Measurements from ENCODE around the gene CDH13. TPM values are rescaled to one million over a fixed set of nuclear protein-coding genes. Genes with fewer than 3 reads are reported as not detected.

CDH13 gene
- total and polyA plus RNA-seq, 2 donors (not counting 3 experiments of a cell fraction or from before 2014, with no cell fraction given), result 96.6 to 124 TPM

DNA sequence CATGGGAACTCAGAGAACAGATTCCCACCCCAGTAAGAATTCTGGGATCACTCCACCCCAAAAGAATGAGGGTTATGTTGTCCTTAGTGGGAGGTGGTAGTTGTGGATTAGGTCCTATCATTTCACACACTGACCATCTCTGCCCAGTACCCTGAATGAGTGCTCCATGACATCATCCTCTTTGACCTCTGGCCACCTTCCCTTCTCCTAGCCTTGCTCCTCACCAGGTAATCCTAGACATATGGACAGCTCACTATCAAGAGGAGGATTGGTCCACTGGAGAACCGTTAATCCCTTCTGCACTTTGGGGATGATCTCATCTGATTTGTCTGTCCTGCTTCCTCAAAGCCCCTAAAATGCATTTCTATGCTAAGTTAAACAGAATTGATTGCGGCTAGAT lies 642.8 kb downstream of the CDH13 start:
- no peaks in the 10 kb centered on the region for H3K4me1 ChIP-seq (ENCODE audit: control insufficient read depth, extremely low read depth, insufficient read depth, low read length)
- FAIRE-seq (no peak), DNase-seq (ENCODE audit: low read depth, low spot score) (no peak)
- H3K9me1 ChIP-seq (replicated peaks; ENCODE audit: control insufficient read depth, extremely low read depth, insufficient read depth, low read length), result no peaks in the 10 kb centered on the region
- H3K27ac ChIP-seq (ENCODE audit: insufficient read depth, low read depth, low read length), result no peak overlapping the region
- ChIA-PET POLR2A (no interaction called here), CTCF (no interaction called here)
- TF ChIP-seq POLR2AphosphoS5 (IDR thresholded peaks at IDR 0.05; ENCODE audit: insufficient read depth, low read depth, low read length) (no peak), FOS (IDR thresholded peaks at IDR 0.05; ENCODE audit: borderline replicate concordance, insufficient read depth, low read length) (no peak), POLR2A (IDR thresholded peaks at IDR 0.05; ENCODE audit: low read depth, low read length) (no peak), EZH2 (IDR thresholded peaks at IDR 0.05; ENCODE audit: borderline replicate concordance, low read depth, low read length, severe bottlenecking) (no peak), GATA2 (IDR thresholded peaks at IDR 0.05; ENCODE audit: insufficient read depth, insufficient read length, low read depth, low read length) (no peak), JUN (IDR thresholded peaks at IDR 0.05; ENCODE audit: borderline replicate concordance, insufficient read depth, insufficient read length, low read depth) (no peak), MYC (IDR thresholded peaks at IDR 0.05; ENCODE audit: low read depth, low read length) (no peak)
- TF ChIP-seq, protein P1, sequence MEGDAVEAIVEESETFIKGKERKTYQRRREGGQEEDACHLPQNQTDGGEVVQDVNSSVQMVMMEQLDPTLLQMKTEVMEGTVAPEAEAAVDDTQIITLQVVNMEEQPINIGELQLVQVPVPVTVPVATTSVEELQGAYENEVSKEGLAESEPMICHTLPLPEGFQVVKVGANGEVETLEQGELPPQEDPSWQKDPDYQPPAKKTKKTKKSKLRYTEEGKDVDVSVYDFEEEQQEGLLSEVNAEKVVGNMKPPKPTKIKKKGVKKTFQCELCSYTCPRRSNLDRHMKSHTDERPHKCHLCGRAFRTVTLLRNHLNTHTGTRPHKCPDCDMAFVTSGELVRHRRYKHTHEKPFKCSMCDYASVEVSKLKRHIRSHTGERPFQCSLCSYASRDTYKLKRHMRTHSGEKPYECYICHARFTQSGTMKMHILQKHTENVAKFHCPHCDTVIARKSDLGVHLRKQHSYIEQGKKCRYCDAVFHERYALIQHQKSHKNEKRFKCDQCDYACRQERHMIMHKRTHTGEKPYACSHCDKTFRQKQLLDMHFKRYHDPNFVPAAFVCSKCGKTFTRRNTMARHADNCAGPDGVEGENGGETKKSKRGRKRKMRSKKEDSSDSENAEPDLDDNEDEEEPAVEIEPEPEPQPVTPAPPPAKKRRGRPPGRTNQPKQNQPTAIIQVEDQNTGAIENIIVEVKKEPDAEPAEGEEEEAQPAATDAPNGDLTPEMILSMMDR (IDR thresholded peaks at IDR 0.05; ENCODE audit: extremely low read depth in 1 of 2, insufficient read depth in 1 of 2, low read depth in 1 of 2, low read length in 2 of 2), result no peak
- TF ChIP-seq, protein P2, sequence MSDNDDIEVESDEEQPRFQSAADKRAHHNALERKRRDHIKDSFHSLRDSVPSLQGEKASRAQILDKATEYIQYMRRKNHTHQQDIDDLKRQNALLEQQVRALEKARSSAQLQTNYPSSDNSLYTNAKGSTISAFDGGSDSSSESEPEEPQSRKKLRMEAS (IDR thresholded peaks at IDR 0.05; ENCODE audit: insufficient read depth, insufficient read length), result no peak
- H3K79me2 ChIP-seq (ENCODE audit: control insufficient read depth, insufficient read depth, low read length), result no peaks in the 10 kb centered on the region
- no peak overlapping the region for H3K4me3 ChIP-seq (replicated peaks in 1 of 3; ENCODE audit: insufficient read depth in 1 of 3, low read depth in 1 of 3, low read length in 3 of 3)
- no peaks in the 10 kb centered on the region for H4K20me1 ChIP-seq (replicated peaks; ENCODE audit: control insufficient read depth, extremely low read depth, insufficient read depth, low read length)
- H3K9ac ChIP-seq (replicated peaks; ENCODE audit: extremely low read depth, insufficient read depth, low read length), result no peak overlapping the region
- dilution Hi-C loops (cut with MboI; ENCODE audit: extremely low pct_ligation_motif_present, low sequenced_read_pairs) (no loop called here), intact Hi-C loops (cut with micrococcal nuclease) (no loop called here)
- H3K27me3 ChIP-seq (ENCODE audit: control insufficient read depth in 2 of 2, insufficient read depth in 2 of 2, low read length in 2 of 2), result no peaks in the 10 kb centered on the region
- no peaks in the 10 kb centered on the region for H3K36me3 ChIP-seq (ENCODE audit: control insufficient read depth in 2 of 2, extremely low read depth in 1 of 2, insufficient read depth in 2 of 2, low read length in 2 of 2)
- H2AFZ ChIP-seq (ENCODE audit: low read depth, low read length), result no peak overlapping the region
- no TSS peak for BruUV-seq (replicated peaks)
- no peaks in the 10 kb centered on the region for H3K9me3 ChIP-seq (replicated peaks; ENCODE audit: control insufficient read depth, insufficient read depth, low read length)
- no peak overlapping the region for H3K4me2 ChIP-seq (ENCODE audit: insufficient read depth, low read length)

All from endothelial cell of umbilical vein (primary cell).